Nephron progenitor cell (in vitro differentiated cells): ENCODE measurements around the gene NPEPL1.

Experiments used
- DNase-seq: peaks from one replicate; pipeline ENCODE4 v3.0.0; 2021
- H3K27ac Mint-ChIP-seq: 2 replicates; pipeline ENCODE4 v1.8.0; 2021; ENCODE audit warnings: mild to moderate bottlenecking, moderate library complexity, mixed read lengths
- H3K27me3 Mint-ChIP-seq: 2 replicates; pipeline ENCODE4 v1.8.0; 2021; ENCODE audit warnings: mild to moderate bottlenecking, low read depth, mixed read lengths; ENCODE audit not compliant: poor library complexity
- H3K36me3 Mint-ChIP-seq: 2 replicates; pipeline ENCODE4 v1.8.0; 2021; ENCODE audit warnings: low read depth, mixed read lengths
- H3K4me1 Mint-ChIP-seq: 2 replicates; pipeline ENCODE4 v1.8.0; 2021; ENCODE audit warnings: mixed read lengths
- H3K4me3 Mint-ChIP-seq: 2 replicates; pipeline ENCODE4 v1.8.0; 2021; ENCODE audit warnings: mild to moderate bottlenecking, moderate library complexity, mixed read lengths
- H3K9me3 Mint-ChIP-seq: 2 replicates; pipeline ENCODE4 v1.8.0; 2021; ENCODE audit warnings: mild to moderate bottlenecking, moderate library complexity, mixed read lengths
- TF ChIP-seq, protein P1 (sequence below): fragments of 200-600 bp; sonication (generic); IDR thresholded peaks from 2 replicates; pipeline ENCODE4 v1.5.0; 2021; ENCODE audit warnings: antibody characterized with exemption

Gene NPEPL1

DNA sequence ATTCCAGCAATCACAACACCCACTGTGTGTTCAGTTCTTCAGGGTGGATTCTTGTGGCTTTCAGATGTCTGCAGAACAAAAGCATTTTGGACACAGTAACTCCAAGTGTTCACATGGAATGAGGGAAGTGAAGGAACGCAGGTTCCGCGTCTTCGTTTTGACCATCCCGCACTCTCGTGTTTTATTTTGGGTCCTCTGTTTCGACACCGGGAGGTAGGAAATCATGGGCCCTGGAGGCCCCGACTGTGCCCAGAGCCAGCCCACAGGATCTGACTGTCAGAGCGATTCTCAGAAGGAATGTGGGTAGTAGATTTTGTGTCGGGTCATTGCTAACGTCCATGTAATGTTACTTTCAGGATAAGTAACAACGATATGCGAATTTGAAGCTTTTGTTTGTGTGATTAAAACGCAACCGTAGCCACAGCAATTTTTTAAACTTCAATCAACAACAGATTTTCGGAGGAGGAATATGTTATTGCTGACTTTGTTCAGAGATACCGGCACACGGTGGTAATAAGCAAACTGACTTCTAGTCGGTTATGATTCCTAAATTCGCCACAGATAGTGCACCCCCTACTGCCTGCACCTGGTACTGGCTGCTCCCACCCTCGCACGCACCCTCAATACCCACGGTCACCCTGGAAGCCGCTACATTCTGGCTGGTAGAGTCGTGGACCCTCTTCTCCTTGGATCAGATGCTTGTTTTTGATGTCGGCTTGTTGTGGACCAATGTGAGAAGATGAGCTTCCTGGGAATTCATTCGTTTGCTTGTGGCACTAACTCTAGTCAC is 10.5 kb downstream of the NPEPL1 start:
- no peak overlapping the region for H3K4me3 Mint-ChIP-seq
- H3K4me1 Mint-ChIP-seq, result peaks cover 9% of the 10 kb centered on the region
- H3K9me3 Mint-ChIP-seq, result peaks cover 29% of the 10 kb centered on the region
- TF ChIP-seq, protein P1, sequence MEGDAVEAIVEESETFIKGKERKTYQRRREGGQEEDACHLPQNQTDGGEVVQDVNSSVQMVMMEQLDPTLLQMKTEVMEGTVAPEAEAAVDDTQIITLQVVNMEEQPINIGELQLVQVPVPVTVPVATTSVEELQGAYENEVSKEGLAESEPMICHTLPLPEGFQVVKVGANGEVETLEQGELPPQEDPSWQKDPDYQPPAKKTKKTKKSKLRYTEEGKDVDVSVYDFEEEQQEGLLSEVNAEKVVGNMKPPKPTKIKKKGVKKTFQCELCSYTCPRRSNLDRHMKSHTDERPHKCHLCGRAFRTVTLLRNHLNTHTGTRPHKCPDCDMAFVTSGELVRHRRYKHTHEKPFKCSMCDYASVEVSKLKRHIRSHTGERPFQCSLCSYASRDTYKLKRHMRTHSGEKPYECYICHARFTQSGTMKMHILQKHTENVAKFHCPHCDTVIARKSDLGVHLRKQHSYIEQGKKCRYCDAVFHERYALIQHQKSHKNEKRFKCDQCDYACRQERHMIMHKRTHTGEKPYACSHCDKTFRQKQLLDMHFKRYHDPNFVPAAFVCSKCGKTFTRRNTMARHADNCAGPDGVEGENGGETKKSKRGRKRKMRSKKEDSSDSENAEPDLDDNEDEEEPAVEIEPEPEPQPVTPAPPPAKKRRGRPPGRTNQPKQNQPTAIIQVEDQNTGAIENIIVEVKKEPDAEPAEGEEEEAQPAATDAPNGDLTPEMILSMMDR, result no peak
- H3K27me3 Mint-ChIP-seq, result peaks cover 3% of the 10 kb centered on the region
- H3K27ac Mint-ChIP-seq, result no peak overlapping the region
- DNase-seq, result no peak
- peaks cover 61% of the 10 kb centered on the region for H3K36me3 Mint-ChIP-seq

DNA sequence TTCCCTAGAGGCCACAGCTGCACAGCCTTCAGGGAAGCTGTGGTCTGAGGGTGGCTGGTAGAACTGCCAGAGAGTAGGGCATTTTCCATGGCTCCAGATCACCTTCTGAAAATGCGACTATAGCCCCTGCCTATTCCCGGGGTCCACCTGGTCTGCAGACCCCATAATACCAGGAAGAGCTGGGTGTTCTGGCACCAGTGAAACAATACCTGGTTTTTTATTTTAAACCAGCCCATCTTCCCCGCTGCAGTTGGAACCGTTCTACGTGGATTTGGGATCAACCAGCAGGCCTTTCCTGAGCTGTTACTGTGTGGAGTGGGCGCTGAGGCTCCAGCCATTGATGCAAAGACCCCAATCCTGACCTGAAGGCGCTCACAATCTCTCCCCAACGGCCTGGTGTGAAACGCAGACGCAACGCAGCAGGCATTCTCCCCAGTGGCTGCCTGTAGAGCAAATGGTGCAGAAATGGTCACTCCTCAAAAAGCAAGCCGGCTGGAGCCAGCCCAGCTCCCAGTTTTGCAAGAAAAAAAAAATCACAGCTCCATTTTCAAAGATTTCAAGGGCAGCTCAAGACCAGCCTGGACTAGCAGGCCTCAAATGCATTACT is 11.3 kb downstream of the NPEPL1 start:
- Mint-ChIP-seq H3K27ac (no peak overlapping the region), H3K4me1 (peaks cover 11% of the 10 kb centered on the region), H3K36me3 (peaks cover 61% of the 10 kb centered on the region), H3K9me3 (peaks cover 29% of the 10 kb centered on the region), H3K4me3 (no peak overlapping the region), H3K27me3 (peaks cover 4% of the 10 kb centered on the region)
- DNase-seq, result no peak
- TF ChIP-seq, protein P1, result no peak

DNA sequence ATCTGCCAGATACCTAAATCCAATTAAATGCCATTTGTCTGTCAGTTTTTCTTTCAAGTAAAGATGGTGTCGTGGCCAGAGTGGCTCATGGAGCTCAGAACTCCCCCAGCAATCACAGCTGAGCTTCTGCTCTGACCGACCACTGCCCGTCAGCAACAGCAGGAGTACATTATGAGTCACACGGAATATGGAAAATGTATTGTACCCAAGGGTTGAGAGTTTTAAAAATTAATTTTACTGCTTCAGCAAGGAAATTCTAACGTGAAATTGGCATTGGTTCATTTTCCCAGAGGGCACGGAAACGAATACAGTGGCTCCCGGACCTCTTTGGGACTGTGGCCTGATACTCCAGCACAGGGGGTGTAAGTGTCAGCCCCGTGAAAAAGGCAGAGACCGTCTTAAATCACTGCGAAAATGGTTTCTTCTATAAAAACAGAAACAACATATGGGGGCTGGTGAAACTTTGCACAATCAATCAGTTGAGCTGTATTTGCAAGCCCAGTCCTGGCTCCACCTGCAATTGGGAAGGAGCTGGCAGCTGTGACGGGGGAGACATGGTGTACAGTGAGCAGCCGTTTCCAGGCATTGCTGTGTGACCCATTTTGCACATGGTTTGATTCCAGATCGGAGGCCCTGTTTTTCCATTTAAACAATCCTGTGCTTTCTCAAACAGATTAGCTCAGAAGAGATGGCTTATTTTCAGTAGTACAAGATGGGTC is 12.8 kb downstream of the NPEPL1 start:
- Mint-ChIP-seq H3K4me3 (no peak overlapping the region), H3K36me3 (peaks cover 60% of the 10 kb centered on the region), H3K27me3 (peaks cover 10% of the 10 kb centered on the region), H3K27ac (no peak overlapping the region), H3K4me1 (peaks cover 13% of the 10 kb centered on the region), H3K9me3 (peaks cover 29% of the 10 kb centered on the region)
- TF ChIP-seq, protein P1, result no peak
- no peak for DNase-seq

DNA sequence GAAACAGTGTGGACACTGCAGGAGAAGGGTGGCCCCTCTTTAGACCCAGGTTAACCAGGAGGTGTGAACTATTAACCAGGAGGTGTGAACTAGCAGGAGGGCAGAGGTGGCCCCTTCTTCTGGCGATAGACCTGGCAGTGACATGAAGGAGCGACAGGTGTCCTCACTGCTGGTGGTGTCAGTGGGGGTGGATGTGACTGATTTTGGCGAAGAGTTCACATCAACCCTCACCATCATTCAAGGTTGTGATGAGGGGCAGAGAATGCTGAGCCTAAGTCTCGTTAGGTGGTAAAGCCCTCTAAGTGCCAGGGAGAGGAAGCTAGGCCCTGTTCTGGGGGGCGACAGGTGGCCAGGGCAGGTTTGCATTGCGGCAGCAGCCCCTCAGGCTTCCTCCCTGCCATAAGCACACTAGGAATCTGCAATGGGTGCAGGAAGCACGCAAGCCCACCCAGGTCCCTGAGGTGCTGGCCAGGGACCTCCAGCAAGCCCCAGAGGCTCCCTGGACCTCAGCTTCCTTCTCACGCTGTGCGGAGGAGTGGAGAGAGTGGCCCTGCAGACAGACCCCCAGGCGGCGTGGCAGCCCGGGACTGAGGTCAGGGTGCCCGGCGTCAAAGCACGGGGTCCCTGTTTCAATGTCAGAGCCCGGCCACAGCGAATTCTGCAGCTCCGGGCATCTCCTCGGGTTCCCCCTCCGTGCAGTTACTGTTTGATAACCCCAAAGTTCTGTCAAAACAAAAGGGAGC is 13.7 kb downstream of the NPEPL1 start:
- Mint-ChIP-seq H3K9me3 (peaks cover 29% of the 10 kb centered on the region), H3K4me3 (no peak overlapping the region), H3K27me3 (peaks cover 10% of the 10 kb centered on the region), H3K36me3 (peaks cover 57% of the 10 kb centered on the region), H3K27ac (no peak overlapping the region), H3K4me1 (peaks cover 18% of the 10 kb centered on the region)
- TF ChIP-seq, protein P1, result no peak
- no peak for DNase-seq

DNA sequence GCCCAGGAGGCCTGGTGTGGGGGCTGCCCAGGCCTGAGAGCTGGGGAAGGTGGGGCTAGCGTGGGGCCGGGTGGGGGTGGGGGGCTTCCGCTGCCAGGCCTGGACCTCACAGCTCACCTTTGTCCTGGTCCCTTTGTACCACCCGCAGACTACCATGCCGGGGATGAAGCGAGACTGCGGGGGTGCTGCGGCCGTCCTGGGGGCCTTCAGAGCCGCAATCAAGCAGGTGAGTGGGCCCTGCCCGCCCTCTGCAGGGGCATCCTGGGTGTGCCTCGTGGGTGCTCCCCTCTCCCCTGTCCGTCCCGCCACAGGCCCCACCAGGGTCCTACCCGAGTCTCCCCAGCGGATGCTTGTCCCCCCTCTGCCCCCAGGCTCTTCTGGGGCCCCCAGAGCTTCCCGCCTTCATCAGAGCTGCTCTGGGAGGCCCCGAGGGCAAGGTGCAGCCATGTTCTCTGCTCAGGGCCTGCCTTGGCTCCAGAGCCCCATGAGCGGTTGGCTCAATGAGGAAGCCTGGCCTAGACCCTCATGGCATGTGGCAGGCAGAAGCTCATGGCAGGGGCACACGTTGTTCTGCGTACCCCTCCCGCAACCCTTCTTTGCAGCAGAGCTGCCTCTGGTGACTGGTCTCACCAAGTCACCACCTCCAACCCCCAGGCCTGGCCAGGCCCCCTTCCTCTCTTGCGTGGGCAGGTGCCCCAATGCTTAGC is 14.5 kb downstream of the NPEPL1 start:
- Mint-ChIP-seq H3K4me3 (no peak overlapping the region), H3K27ac (no peak overlapping the region), H3K27me3 (peaks cover 10% of the 10 kb centered on the region), H3K36me3 (peaks cover 52% of the 10 kb centered on the region), H3K4me1 (peaks cover 26% of the 10 kb centered on the region), H3K9me3 (peaks cover 29% of the 10 kb centered on the region)
- TF ChIP-seq, protein P1, result no peak
- DNase-seq, result no peak
